GM19467 (cell line): Measurements from ENCODE around the gene UBL4A.

ENCODE experiments used
- ATAC-seq: cut with Tn5 transposase; IDR thresholded peaks from one replicate; pipeline ENCODE4 v1.9.1; 2021; ENCODE audit warnings: mild to moderate bottlenecking, moderate library complexity; ENCODE audit not compliant: unreplicated experiment

UBL4A gene

GRCh38 chrX:154464806-154465365 is 21.5 kb downstream of the UBL4A start:
- ATAC-seq: no peak

GRCh38 chrX:154463611-154464220 is 22.7 kb downstream of the UBL4A start:
- no peak for ATAC-seq

GRCh38 chrX:154462396-154462795 is 24.0 kb downstream of the UBL4A start:
- ATAC-seq: no peak

GRCh38 chrX:154460326-154460725 is 26.1 kb downstream of the UBL4A start:
- ATAC-seq: no peak

GRCh38 chrX:154459832-154460231 is 26.6 kb downstream of the UBL4A start:
- ATAC-seq: no peak

GRCh38 chrX:154458954-154459778 is 27.2 kb downstream of the UBL4A start:
- no peak for ATAC-seq

GRCh38 chrX:154458116-154458953 is 28.1 kb downstream of the UBL4A start, which contains the start of gene PLXNA3:
Gene PLXNA3, plus strand, starts transcription at chrX:154458281. Its CDS starts 1,903 bp downstream, at chrX:154460184.
- peak; percentile 60 for ATAC-seq

GRCh38 chrX:154457491-154458115 is 28.8 kb downstream of the UBL4A start:
- ATAC-seq: peak; percentile 48

GRCh38 chrX:154452823-154453222 is 33.6 kb downstream of the UBL4A start:
- ATAC-seq: no peak

- ATAC-seq: no peak
Observed at GRCh38 chrX:154450312-154450711, 36.1 kb downstream of the UBL4A start.

GRCh38 chrX:154449618-154450017 is 36.8 kb downstream of the UBL4A start:
- no peak for ATAC-seq

- ATAC-seq: no peak
Observed at GRCh38 chrX:154448484-154448883, 37.9 kb downstream of the UBL4A start.

GRCh38 chrX:154446430-154446829 is 40.0 kb downstream of the UBL4A start:
- ATAC-seq: no peak

GRCh38 chrX:154445776-154446175 is 40.6 kb downstream of the UBL4A start:
- no peak for ATAC-seq

- ATAC-seq: no peak
Observed at GRCh38 chrX:154444755-154445246, 41.6 kb downstream of the UBL4A start.

- ATAC-seq: peak; percentile 50
Observed at GRCh38 chrX:154443992-154444754, 42.2 kb downstream of the UBL4A start, which contains the start of gene FAM50A. Gene FAM50A, plus strand, starts transcription at chrX:154444141. Its CDS starts 95 bp downstream, at chrX:154444236.

GRCh38 chrX:154443479-154443910 is 42.9 kb downstream of the UBL4A start:
- no peak for ATAC-seq

GRCh38 chrX:154441984-154442707 is 44.3 kb downstream of the UBL4A start:
- ATAC-seq: no peak

GRCh38 chrX:154441564-154441963 is 44.9 kb downstream of the UBL4A start:
- ATAC-seq: no peak
